OCI-LY7 (cell line): ENCODE measurements around the gene EME2.

Source experiments
- CTCF ChIP-seq: fragments of 200-600 bp; sonication (generic); conservative IDR thresholded peaks from 2 replicates; pipeline ENCODE4 v1.5.1; 2014; ENCODE audit warnings: mild to moderate bottlenecking, antibody characterized with exemption, low read length, moderate library complexity, mixed read lengths
- EZH2phosphoT487 ChIP-seq: fragments of 200-600 bp; sonication (generic); IDR thresholded peaks from 2 replicates; pipeline ENCODE4 v1.6.1; 2018; ENCODE audit warnings: low read depth, borderline replicate concordance, mild to moderate bottlenecking, mixed run types, antibody characterized with exemption, low read length, moderate library complexity, mixed read lengths

DNA sequence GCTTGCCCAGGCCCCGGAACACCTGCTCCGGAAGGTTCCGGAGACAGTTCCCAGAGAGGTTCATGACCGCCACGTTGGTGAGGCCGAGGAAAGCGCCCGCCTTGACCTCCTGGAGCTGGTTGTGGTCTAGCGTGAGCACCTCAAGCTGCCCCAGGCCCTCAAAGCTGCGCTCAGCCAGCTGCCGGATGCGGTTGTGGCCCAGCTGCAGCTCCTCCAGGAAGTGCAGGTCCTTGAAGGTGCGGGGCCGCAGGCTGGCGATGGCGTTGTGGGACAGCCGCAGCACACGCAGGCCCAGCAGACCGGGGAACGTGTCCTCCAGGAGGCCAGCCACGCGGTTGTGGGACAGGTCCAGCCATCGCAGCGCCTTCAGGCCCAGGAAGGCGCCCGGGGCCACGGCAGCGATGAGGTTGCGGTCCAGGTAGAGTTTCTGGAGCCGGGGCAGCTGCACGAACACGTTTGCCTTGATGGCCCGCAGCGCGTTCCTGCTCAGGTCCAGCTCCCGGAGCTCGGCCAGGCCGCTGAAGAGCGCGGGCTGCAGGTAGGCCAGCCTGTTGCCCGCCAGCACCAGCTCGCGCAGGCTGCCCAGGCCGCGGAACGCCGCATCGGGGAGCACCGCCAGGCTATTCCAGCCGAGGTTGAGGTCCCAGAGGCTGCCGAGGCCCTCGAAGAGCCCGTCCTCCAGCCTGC is 18.8 kb downstream of the EME2 start:
- TF ChIP-seq CTCF (no peak), EZH2phosphoT487 (no peak)
